Gastroesophageal sphincter (tissue), 4 donors: Measurements from ENCODE around the gene MICU2. TPM values are rescaled to one million over a fixed set of nuclear protein-coding genes. Genes with fewer than 3 reads are reported as not detected.

ENCODE experiments used
- ATAC-seq: fragments of 150-250 bp; one replicate; pipeline ENCODE4 v1.9.1; 2016; ENCODE audit warnings: mild to moderate bottlenecking, moderate library complexity
- H3K27ac ChIP-seq, 4 donors: fragments of 200-600 bp; sonication (generic) in 3 of 4; 1 replicate in 3 of 4; 2 replicates in 1 of 4; pipeline ENCODE4 v1.5.1; 2016 to 2019
- H3K27me3 ChIP-seq: fragments of 200-600 bp; sonication (generic); one replicate; pipeline ENCODE4 v1.5.1; 2019
- H3K36me3 ChIP-seq, 2 donors: fragments of 200-600 bp; sonication (generic); one replicate each; pipeline ENCODE4 v1.5.1; 2019; ENCODE audit warnings: control low read depth in 1 of 2
- H3K4me1 ChIP-seq, 3 donors: fragments of 200-600 bp; sonication (generic); 1 replicate in 2 of 3; 2 replicates in 1 of 3; pipeline ENCODE4 v1.5.1; 2016 to 2019; ENCODE audit warnings: control low read depth in 2 of 3
- H3K4me3 ChIP-seq, 2 donors: fragments of 200-600 bp; sonication (generic); one replicate each; pipeline ENCODE4 v1.5.1; 2019; ENCODE audit warnings: mild to moderate bottlenecking in 1 of 2, moderate library complexity in 1 of 2
- H3K9me3 ChIP-seq, 3 donors: fragments of 200-600 bp; sonication (generic); one replicate each; pipeline ENCODE4 v1.5.1; 2017 to 2019; ENCODE audit warnings: control low read depth in 2 of 3
- EP300 ChIP-seq: sonication (generic); formaldehyde crosslinking; IDR thresholded peaks from one replicate; pipeline ENCODE4 v1.6.1; 2017; ENCODE audit warnings: antibody characterized with exemption, mild to moderate bottlenecking
- POLR2A ChIP-seq, 2 donors: fragments of 450-650 bp; IDR thresholded peaks; one replicate each; pipeline ENCODE4 v1.6.1; 2017; ENCODE audit warnings: antibody characterized with exemption in 2 of 2, mild to moderate bottlenecking in 2 of 2, moderate library complexity in 1 of 2
- POLR2AphosphoS5 ChIP-seq: sonication (generic); formaldehyde crosslinking; IDR thresholded peaks from one replicate; pipeline ENCODE4 v1.6.1; 2017; ENCODE audit warnings: antibody characterized with exemption
- WGBS, 2 donors: methylation state at CpG; one replicate each; pipeline ENCODE4 v1.1.5; 2018; ENCODE audit warnings: low coverage in 1 of 2; 5-methylcytosine and 5-hydroxymethylcytosine counted together
- total RNA-seq, 4 donors: library from RNA; depleted of rRNA; stranded (reverse); fragments of >200 nt; gene quantifications; one replicate each; pipeline ENCODE4 v1.1.0, GENCODE V29; 2016
- TF ChIP-seq, protein P1 (sequence below), 4 experiments: fragments of 200-600 bp in 2 of 4; fragments of 450-650 bp in 2 of 4; sonication (generic) in 1 of 4; IDR thresholded peaks; one replicate each; pipeline ENCODE4 v1.5.1; 2017 to 2019; ENCODE audit warnings: antibody characterized with exemption in 4 of 4, mild to moderate bottlenecking in 2 of 4, moderate library complexity in 2 of 4

Gene MICU2
- total RNA-seq, 4 donors from 2014 or later = 35.2 to 67.7 (median 42.0) TPM

DNA sequence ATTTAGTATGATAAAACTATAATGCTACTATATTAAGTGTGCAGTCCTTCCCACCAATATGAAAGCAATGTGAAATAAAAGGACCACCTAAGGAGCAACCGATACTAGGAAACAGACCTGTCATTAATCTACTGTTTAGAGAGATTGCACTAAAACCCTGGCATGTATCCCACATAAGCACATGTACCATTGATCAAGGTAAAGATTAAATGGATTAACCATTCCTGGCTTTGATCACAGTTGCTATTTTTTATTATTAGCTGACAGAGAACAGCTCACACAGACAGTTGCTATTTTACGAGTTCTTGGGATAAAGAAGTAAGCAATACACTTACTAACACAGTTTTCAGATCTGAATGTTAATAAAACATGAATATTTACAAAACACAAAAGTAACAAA lies 87.2 kb downstream of the MICU2 start:
- H3K4me3 ChIP-seq = no peak overlapping the region
- no peaks in the 10 kb centered on the region for H3K9me3 ChIP-seq
- no peaks in the 10 kb centered on the region for H3K4me1 ChIP-seq
- ATAC-seq = no peak
- H3K27me3 ChIP-seq = no peaks in the 10 kb centered on the region
- no peak overlapping the region for H3K27ac ChIP-seq
- TF ChIP-seq EP300 = no peak
- no peak for TF ChIP-seq POLR2AphosphoS5
- no peak for TF ChIP-seq POLR2A (IDR thresholded peaks at IDR 0.05)
- peaks cover 0 to 60% of the 10 kb centered on the region in 2 donors for H3K36me3 ChIP-seq
- 74 to 97% methylated on average over 2 of the region's 2 CpGs for WGBS, 2 donors

DNA sequence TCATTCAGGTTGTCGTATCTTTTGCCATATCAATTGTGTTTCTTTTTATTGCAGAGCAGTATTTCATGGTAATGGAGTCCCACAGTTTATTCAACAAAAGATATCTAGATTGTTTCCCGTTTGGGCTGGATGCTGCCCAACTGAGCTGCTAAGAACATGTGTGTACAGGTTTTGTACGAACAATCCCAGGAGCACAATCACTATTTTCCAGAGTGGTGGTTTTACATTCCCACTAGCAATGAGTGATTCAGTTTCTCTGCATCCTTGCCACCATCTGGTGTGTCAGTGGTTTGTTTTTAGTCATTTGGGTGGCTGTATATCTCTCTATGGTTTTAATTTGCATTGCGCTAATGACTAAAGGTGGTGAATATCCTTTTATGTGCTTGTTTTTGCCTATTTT lies 92.1 kb downstream of the MICU2 start:
- 81 to 92% methylated on average over 3 to 4 of the region's 4 CpGs for WGBS, 2 donors
- Histone ChIP-seq H3K36me3 (peaks cover 0 to 62% of the 10 kb centered on the region in 2 donors), H3K9me3 (no peaks in the 10 kb centered on the region), H3K4me3 (no peak overlapping the region), H3K4me1 (no peaks in the 10 kb centered on the region), H3K27me3 (no peaks in the 10 kb centered on the region), H3K27ac (no peak overlapping the region)
- ATAC-seq = no peak
- TF ChIP-seq, protein P1, sequence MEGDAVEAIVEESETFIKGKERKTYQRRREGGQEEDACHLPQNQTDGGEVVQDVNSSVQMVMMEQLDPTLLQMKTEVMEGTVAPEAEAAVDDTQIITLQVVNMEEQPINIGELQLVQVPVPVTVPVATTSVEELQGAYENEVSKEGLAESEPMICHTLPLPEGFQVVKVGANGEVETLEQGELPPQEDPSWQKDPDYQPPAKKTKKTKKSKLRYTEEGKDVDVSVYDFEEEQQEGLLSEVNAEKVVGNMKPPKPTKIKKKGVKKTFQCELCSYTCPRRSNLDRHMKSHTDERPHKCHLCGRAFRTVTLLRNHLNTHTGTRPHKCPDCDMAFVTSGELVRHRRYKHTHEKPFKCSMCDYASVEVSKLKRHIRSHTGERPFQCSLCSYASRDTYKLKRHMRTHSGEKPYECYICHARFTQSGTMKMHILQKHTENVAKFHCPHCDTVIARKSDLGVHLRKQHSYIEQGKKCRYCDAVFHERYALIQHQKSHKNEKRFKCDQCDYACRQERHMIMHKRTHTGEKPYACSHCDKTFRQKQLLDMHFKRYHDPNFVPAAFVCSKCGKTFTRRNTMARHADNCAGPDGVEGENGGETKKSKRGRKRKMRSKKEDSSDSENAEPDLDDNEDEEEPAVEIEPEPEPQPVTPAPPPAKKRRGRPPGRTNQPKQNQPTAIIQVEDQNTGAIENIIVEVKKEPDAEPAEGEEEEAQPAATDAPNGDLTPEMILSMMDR (IDR thresholded peaks at IDR 0.05) = no peak
- TF ChIP-seq EP300 (no peak), POLR2A (IDR thresholded peaks at IDR 0.05) (no peak), POLR2AphosphoS5 (no peak)

DNA sequence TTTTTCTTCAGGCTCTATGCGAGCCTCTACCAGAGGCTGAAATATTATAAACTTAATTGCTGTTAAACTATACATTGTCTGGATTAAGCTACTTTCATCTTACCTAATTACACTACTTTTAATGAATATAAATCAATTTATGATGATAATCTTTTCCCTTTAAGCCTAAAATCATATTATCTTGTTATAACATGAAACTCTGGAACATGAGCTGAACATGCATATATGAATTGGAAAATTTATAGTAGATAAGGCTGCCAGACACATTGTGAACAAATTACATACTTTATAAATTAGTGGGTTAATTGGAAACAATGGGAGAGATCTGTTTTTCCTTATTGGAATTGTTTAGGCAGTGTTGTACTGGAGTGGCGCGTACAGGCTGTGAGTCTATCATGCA lies 99.6 kb downstream of the MICU2 start:
- no peak for ATAC-seq
- H3K36me3 ChIP-seq = peaks cover 0 to 56% of the 10 kb centered on the region in 2 donors

DNA sequence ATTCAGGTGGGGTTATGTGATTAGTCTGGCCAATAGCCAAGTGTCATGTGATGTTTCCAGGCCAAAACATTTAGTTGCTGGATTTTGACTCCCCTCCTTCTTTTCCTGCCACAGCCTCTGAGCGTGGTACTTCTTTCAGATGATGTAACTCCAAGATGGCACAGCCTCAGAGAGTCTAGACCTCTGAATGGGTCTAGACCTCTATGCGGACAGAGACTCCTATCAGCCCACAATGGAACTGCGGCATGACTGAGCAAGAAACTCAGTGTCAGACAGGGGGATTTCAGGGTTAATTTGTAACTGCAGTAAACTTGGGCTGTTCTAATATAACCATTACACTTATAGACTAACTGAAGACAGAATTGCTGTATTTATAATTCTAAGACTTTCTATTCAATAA lies 102.3 kb downstream of the MICU2 start:
- Histone ChIP-seq H3K4me1 (no peaks in the 10 kb centered on the region), H3K9me3 (no peaks in the 10 kb centered on the region), H3K36me3 (peaks cover 0 to 59% of the 10 kb centered on the region in 2 donors), H3K27ac (no peak overlapping the region), H3K4me3 (no peak overlapping the region), H3K27me3 (no peaks in the 10 kb centered on the region)
- WGBS, 2 donors = 100% methylated on average over 3 of the region's 3 CpGs; no CpG with 5 or more reads in 1 of the 2 donors
- no peak for ATAC-seq
- no peak for TF ChIP-seq POLR2AphosphoS5

More for the DNA sequence above, 99.6 kb downstream of the MICU2 start:
- TF ChIP-seq, protein P1 (IDR thresholded peaks at IDR 0.05) = no peak
- TF ChIP-seq POLR2A (IDR thresholded peaks at IDR 0.05) (no peak), POLR2AphosphoS5 (no peak), EP300 (no peak)
- H3K4me1 ChIP-seq = no peaks in the 10 kb centered on the region
- no peaks in the 10 kb centered on the region for H3K27me3 ChIP-seq
- no peaks in the 10 kb centered on the region for H3K9me3 ChIP-seq
- no peak overlapping the region for H3K4me3 ChIP-seq
- H3K27ac ChIP-seq = no peak overlapping the region
- WGBS, 2 donors = 94 to 98% methylated on average over 3 of the region's 3 CpGs

DNA sequence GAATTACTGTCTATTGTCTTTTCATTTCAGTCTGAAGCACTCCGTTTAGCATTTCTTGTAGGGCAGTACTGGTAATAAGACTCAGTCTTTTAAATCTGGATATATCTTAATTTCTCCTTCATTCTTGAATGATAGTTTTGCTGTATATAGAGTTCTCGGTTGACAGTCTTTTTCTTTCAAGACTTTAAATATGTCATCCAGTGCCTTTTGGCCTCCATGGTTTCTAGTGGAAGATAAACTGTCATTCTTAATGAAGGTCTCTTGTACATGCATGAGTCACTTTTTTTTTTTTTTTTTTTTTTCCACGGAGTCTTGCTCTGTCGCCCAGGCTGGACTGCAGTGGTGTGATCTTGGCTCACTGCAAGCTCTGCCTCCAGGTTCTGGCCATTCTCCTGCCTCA lies 117.6 kb downstream of the MICU2 start:
- peaks cover 0 to 24% of the 10 kb centered on the region in 2 donors for H3K36me3 ChIP-seq
- peaks cover 0 to 32% (median 0%) of the 10 kb centered on the region in 3 donors for H3K9me3 ChIP-seq
- H3K27ac ChIP-seq = no peak overlapping the region
- TF ChIP-seq, protein P1 (IDR thresholded peaks at IDR 0.05) = no peak
- TF ChIP-seq EP300 = no peak
- TF ChIP-seq POLR2A (IDR thresholded peaks at IDR 0.05) = no peak
- no peak for TF ChIP-seq POLR2AphosphoS5
- no peak for ATAC-seq
- no peaks in the 10 kb centered on the region for H3K4me1 ChIP-seq
- WGBS, 2 donors = 97 to 100% methylated on average over 2 to 3 of the region's 4 CpGs
- no peak overlapping the region for H3K4me3 ChIP-seq
- H3K27me3 ChIP-seq = no peaks in the 10 kb centered on the region

DNA sequence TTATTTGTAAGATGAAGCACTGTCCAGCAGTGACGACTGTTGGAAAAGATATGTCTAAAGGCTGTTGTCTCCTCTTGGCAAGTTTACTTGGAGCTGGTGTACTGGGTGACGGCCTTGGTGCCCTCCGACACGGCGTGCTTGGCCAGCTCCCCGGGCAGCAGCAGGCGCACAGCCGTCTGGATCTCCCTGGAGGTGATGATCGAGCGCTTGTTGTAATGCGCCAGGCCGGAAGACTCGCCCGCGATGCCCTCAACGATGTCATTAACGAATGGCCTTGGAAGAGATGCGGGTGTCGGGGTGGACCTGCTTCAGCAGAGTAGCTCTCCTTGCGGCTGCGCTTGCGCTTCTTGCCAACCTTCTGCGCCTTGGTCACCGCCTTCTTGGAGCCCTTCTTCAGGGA lies 120.2 kb downstream of the MICU2 start:
- WGBS, 2 donors = 78 to 88% methylated on average over 2 to 10 of the region's 24 CpGs
- ATAC-seq = no peak
- H3K27ac ChIP-seq = no peak overlapping the region
- TF ChIP-seq, protein P1 (IDR thresholded peaks at IDR 0.05) = no peak
- TF ChIP-seq EP300 (no peak), POLR2AphosphoS5 (no peak), POLR2A (IDR thresholded peaks at IDR 0.05) (no peak)
- H3K4me1 ChIP-seq = peaks cover 0 to 5% (median 0%) of the 10 kb centered on the region in 3 donors
- H3K9me3 ChIP-seq = peaks cover 0 to 32% (median 0%) of the 10 kb centered on the region in 3 donors
- H3K36me3 ChIP-seq = no peaks in the 10 kb centered on the region
- no peak overlapping the region for H3K4me3 ChIP-seq
- no peaks in the 10 kb centered on the region for H3K27me3 ChIP-seq
